ENCODE measurements around the gene TSPAN15.

Gene TSPAN15

DNA sequence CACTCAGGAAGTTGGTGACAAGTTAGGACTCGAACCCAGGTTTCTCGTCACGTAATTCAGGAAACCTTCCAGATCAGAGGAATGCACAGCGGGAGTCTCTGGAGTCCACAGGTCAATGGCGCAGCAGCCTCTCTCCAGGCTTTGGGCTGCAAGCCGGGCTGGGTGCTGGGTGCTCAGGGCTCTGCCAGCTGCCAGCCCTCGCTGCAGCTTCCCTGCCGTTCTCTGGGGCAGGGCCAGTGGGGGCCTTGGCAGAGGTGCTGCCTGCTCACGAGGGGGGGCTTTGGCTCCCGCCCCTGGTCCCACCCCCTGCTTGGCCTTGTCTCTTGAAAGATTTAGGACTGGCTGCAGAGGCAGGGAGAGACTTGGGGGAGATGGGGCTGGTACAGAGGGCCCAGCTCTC, 34.6 kb upstream of the TSPAN15 start, which contains the start of gene TACR2:
Gene TACR2, minus strand, starts transcription at position 224 of the 400 bp plus-strand sequence. CDS start 595 bp downstream, outside the sequence.
- FAIRE-seq (no peak), DNase-seq (ENCODE audit: insufficient read length, low spot score) (no peak)

DNA sequence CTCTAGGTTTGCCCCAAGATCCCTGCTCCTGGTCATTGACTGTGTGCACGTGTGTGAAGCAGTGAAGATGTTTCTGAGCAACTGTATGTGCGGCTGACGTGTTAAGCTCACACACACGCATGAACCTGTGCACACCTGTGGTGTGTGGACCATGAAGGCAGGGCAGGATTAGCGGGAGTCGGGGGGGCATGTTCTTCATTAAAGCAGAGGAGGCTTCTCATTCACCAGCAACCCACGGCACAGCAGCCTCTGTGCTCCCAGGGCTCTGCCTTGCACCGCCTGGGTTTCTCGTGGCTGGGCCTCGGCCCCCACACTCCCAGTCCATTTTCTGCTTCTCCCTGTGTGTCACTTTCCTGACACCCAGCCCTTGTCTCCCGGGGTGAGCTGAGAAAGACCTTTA, 33.7 kb upstream of the TSPAN15 start:
- no peak for FAIRE-seq

DNA sequence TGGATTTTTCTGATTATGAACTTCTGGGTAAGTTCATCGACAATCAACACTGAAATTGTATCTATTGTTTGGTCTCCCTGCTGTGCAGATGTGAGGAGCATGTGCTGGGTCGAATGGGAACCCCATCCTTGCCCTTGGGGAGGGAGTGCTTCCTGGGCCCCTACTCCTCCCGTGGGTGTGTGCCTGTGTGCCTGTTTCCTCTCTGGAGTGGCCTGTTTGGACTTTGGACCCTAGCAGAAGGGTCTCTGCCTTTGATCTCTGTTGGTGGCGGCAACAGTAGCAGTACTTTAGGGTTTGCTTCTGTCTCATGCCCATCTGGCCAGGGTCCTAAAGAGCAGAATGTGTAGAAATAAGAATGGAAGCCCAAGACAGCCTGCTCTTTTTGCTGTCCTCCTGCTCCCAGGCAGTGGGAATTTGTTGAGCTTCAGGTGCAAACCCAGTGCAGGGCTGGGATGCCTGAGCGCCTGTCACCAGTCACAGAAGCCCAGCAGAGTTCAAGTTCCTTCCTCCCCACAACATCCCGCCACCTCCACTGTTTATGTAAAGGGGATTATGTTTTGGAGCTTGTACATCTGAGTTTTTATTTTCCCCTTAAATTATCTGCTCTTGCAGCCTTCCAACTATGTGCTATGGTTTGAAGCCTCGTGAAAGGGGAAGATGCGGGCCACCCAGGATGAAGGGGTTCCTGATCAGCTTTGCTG, 33.1 kb upstream of the TSPAN15 start:
- no peak for FAIRE-seq
- DNase-seq (ENCODE audit: insufficient read length, low spot score), result no peak

More for the DNA sequence above, 33.7 kb upstream of the TSPAN15 start:
- DNase-seq (ENCODE audit: insufficient read length, low spot score), result no peak

DNA sequence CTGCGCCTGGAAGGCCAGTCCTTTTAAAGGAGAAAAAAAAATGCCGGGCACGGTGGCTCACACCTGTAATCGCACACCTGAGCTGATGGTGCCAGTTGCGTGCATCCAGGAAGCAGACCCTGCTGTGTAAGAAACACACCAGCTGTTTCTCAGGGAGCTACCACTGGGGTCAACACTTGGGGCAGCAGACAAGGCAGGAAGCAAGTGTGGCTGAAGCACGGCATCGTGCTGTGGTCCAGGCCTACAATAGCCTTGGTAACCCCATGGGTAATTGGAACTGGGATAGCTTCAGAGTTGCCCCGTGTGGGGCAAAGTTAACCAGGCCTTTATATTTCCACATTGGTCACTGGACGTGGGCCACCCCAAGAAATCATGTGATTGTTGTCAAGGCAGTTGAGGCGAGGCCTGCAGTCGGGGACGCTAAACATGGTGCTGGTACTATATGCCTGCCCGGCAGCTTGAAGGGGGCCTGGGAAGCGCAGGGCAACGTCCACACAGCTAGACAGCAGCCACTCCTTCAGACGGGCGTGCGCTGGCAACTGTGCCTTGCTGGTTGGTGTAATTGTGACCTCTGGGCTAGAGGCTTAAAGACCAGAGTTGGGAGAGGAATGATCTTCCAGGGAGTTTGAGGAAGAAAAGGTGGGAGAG, 32.0 kb upstream of the TSPAN15 start:
- DNase-seq (ENCODE audit: insufficient read length, low spot score) (no peak), FAIRE-seq (no peak)

DNA sequence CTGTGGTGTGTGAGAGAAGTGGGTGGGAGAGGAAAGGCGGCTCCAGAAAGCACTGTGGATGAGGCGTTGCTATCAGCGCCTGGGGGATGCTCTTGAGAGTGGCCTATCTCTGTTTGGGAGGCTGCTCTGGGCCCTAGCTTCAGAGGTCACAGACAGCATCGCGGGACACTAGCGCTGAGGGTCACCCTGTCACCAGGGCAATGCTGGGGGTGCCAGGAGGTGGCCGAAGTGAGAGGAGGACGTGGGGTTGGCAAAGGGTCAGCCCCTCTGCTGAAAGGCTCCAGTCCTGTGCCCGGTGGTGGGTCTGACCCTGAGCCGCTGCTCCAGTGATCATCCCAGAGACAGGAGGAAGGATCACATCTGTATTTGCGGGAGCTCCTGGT, 31.5 kb upstream of the TSPAN15 start:
- no peak for FAIRE-seq
- DNase-seq (ENCODE audit: insufficient read length, low spot score), result no peak

DNA sequence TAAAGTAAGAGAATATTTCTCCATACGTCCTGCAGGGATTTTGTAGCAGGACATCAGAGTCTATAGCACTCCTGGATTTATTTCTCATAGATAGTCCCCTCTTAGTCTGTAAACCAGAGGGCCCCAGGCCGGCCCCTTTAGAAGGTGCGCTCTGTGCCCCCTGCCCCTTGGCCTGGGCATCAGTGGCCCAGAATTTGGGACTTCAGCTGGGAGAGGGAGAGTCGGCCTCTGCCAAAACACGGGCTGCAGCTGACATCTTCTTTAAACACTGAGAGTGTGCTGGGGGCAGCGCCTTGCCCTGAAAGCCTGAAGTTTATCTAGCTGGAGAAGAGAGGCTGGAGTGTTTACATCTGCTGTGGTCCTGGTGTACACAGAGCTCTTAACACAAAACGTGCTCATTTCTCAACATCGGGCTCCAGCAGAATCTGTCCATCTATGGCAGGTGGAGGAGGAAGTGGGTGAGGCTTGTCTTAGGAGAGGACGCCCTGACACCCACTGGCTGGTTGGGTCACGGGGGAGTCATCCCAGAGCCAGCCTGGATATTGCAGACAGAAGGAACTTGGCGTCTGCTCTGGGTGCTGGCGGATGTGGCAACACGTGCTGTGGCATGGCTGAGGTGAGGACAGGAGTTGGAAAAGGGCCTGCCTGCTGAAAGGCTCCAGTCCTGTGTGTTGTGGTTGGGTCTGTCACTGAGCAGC, 29.5 kb upstream of the TSPAN15 start:
- FAIRE-seq (no peak), DNase-seq (ENCODE audit: insufficient read length, low spot score) (no peak)

DNA sequence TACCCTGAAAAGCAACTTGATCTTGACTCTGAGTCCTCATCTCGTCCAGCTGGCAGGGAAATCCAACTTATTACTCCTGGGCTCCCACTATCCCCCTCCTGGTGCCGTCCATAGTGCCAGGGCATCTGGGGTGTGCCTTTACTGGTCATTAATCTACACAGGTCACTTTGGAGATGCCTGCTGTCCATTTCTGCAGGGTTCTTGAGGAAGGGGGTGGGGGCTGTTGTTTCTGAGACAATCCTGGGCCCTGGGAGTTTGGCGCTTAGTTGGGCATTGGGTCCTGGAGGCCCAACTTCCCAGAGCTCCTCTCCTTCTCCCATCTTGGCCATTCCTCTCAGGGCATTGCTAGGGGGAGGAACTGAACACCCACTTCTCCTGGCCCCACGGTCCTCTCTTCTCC, 28.6 kb upstream of the TSPAN15 start:
- FAIRE-seq (no peak), DNase-seq (ENCODE audit: insufficient read length, low spot score) (no peak)

DNA sequence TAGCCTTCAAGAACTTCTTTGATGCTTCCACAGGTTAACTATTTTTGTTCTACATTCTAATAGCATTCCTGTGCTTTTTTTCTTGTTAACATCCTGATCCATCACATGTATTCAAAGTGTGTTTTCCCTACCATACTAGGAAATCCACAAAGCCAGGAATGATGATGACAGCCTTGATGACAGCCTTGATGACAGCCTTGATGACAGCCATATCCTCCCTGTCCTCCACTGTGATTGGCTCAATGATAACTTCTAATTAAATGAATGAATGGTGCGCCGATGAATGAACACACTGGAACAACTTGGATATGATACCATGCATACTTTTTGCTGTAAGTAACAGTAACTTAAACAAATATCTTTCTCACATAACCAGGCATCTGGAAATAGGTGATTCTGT, 26.2 kb upstream of the TSPAN15 start:
- no peak for DNase-seq (ENCODE audit: insufficient read length, low spot score)
- FAIRE-seq, result no peak

DNA sequence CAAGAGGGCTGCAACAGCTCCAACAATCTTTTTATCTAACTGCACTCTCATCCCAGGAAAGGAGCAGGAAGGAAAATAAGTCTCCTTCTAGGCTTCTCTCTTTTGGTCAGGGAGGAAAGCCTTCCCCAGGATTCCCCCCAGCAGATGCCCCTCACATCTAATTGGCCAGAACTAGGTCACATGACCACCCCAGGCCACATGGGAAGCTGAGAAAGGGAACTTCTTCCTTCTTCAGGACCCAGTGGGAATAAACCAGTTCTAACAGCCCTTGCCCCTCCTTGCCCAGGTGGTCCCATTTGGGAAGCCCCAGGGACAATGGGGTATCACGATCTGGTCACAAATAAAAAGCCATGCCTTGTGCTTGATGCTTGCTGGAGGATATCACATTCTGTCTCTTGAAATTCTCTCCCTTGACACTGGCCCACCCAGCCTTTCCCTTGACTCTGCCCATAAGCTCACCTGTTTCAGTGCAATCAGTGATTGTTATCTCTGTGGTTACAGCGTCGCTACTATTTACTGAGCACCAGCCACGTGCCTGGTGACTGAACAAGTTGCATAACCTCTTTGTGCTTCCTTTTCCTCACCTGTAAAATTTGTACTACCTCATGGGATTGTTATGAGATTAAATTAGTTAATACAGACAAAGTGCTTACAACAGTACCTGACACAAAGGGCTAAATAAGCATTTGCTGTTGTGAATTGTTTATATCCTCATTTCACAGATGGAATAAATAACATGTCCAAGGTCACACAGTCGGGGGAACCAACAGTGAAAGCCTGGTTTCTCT, 25.6 kb upstream of the TSPAN15 start:
- FAIRE-seq (no peak), DNase-seq (ENCODE audit: insufficient read length, low spot score) (no peak)

DNA sequence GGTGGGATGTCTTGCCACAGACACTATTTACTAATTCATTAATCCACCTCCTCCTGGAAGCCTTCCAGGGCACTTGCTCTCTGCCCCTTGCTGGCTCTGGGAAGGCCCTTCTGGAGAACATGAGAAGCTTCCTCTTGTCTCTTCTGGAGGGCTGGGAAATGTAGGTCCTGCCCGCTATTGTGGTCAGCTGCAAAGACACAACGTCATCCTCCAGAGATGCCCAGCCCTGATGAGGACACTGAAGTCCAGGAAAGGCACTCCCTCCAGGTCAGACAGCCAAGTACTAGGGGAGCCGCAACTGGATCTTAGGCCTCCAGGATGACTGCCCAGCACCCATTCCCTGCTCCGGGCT, 24.9 kb upstream of the TSPAN15 start:
- DNase-seq (ENCODE audit: insufficient read length, low spot score), result no peak
- FAIRE-seq, result no peak

DNA sequence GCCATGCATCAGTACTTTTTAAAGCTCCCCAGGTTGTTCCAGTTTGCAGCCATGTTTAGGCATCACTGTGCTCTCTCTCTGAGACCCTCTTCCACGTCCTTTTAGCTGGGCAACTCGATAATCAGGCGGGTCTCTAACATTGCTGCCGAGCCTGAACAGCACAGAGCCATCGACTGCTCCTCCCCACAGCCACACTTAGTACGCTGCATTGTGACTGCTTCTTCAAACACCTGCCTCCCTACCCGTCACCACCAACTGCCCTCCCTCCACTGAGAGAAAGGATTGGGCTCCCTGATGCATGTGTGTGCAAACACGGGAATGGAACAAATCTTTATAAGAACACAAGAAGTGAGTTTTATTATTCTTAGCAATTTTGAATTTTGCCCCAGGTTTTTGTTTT, 23.1 kb upstream of the TSPAN15 start:
- FAIRE-seq (no peak), DNase-seq (ENCODE audit: insufficient read length, low spot score) (no peak)

DNA sequence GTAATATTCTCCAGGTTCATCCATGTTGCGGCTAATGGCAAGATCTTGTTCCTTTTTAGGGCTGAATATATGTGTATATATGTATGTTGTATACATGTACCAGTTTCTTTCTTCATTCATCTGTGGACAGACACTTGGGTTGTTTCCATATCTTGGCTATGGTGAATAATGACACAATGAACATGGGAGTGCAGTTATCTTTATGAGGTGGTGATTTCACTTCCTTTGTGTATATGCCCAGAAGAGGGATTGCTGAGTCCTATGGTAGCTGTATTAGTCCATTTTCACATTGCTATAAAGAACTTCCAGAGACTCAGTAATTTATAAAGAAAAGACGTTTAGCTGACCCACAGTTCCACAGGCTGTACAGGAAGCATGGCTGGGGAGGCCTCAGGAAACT, 17.1 kb upstream of the TSPAN15 start:
- DNase-seq (ENCODE audit: insufficient read length, low spot score), result no peak
- no peak for FAIRE-seq

DNA sequence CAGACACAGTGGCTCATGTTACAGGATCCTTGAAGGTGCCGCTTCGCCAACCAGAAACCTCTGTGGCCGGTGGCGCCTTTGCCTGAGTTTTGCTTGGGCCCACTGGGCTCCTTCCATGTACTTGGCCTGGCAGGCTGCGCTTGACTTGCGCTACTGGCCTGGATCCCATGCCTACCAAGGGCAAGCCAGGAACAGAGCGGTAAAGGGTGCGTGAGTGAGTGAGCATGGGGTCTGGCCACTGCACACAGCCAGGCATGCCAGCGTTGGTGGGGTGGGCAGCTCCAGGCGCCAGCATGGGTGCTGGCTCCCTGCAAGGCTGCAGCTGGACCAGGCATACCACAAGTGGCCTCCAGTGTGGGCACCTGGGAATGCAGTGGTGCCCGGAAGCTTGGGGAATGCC, 16.3 kb upstream of the TSPAN15 start:
- FAIRE-seq (no peak), DNase-seq (ENCODE audit: insufficient read length, low spot score) (no peak)

DNA sequence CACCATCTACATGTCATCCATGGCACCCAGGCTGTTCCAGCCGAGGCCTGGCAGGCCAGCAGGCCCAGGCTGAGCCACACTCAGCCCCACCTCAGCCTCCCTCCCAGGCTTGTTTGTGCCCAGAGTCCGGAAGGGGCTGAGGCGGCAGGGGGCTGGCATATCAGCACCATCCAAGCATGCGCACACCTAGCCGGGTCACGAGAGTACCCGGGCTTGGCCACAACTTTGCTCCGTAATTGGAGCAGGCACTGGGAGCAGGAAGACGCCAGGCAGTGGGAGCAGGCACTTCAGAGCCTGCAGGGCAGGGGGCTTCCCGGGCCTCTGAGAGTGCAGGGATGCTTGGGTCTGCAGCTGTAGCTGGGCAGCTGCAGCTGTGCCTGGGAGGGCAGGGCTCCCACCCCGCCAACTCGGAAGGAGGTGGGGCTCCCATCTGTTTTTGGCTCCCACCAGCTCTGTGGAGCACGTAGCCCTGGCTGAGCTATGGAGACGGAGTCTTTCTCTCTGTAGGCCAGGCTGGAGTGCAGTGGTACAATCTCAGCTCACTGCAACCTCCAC, 15.2 kb upstream of the TSPAN15 start:
- DNase-seq (ENCODE audit: insufficient read length, low spot score) (no peak), FAIRE-seq (no peak)

DNA sequence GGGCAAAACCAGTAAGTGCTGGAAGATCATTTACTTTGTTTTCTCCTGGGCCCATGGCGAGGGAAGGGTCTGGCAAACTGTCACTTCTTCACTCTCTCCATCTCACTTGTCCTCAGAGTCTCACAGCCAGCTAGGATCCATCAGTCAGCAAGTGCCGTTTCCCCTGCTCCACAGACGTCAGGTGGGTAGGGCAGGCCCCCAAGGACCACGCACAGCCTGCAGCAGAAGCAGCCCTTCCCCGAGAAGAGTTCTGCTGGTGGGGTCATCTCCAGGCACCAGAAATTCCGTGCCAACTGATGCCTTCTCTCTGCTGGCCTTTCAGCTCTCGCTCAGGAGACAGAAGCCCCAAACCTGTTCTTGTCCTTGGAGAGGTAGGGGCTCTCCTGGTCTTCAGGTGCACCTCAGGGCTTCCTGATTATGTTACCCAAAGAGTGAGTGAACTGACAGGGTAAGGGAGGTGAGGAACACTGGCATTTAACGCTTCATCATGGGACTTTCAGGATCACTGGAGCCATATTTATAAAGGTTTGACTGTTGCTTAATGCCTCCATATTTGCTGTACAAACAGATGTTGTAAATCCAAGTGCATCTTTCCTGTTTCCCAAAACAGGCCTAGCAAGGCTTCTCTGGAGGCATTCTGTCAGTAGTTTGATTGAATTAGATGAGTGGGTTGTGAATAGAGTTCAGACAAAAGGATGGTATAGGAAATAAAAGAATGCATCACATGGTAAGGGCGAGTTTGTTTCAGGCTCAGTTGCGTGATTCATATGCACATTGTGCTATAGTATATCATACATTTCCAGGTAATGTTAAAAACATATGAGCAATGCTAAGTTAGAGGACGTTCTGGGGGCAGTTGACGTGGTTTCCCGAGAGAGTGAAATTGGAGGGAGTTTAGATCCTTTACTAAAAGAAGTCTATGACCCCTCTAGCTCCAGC, 13.7 kb upstream of the TSPAN15 start:
- DNase-seq (ENCODE audit: insufficient read length, low spot score) (no peak), FAIRE-seq (no peak)

DNA sequence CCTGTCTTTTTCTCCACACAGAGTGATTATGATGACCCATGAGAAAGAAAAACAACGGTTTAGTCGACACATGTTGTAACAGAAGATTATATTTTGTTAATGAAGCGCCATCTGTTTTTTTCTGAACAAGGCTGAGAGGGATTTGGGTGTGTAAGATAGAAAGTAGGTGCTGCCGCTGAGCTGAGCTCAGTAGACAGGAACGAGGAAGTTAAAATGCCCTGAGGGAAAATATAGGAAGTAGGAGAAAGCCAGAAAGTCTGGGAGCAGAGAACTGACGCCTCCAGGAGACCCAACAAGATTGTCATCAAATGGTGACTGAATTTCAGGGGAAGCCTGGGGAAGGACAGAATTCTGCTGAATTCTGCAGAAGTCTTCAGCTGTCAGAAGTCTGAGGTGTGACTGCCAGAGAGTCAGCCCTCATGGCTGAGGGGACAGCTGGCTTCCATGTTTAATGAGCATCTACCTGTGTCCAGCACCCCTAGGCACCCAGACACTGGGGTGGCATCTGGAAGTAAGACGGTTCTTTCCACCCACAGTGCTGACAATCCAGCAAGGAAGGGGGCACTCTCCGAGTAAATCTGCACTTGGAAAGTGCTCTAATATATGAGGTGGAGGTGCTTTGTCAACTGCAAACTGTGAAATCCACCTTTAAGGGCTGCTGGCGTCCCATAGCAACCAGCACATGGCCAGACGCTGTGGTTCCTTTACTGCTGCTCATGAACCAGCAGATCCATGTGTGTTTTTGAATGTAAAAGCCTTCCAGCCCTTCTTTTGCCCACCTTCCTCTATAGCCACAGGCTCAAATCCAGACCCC, 12.5 kb upstream of the TSPAN15 start:
- no peak for FAIRE-seq

DNA sequence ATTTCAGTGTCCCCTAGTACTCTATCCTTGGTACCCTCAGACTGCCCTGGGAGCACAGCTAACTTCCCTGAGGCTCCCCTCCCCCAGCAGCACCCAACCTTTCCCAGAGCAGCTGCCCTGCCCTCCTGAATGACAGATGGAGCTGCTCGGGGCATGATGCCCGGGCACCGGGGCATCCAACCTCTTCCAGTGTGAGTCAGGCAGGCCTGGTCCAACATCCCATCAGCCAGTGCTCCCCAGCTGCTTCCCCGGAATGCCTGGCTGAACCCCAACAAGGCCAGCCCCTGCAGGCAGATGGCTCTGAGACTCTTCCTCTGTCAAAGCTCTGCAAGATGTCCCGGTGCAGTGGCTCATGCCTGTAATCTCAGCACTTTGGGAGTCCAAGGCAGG, 11.9 kb upstream of the TSPAN15 start:
- DNase-seq (ENCODE audit: insufficient read length, low spot score) (no peak), FAIRE-seq (no peak)

More for the DNA sequence above, 12.5 kb upstream of the TSPAN15 start:
- DNase-seq (ENCODE audit: insufficient read length, low spot score), result no peak

DNA sequence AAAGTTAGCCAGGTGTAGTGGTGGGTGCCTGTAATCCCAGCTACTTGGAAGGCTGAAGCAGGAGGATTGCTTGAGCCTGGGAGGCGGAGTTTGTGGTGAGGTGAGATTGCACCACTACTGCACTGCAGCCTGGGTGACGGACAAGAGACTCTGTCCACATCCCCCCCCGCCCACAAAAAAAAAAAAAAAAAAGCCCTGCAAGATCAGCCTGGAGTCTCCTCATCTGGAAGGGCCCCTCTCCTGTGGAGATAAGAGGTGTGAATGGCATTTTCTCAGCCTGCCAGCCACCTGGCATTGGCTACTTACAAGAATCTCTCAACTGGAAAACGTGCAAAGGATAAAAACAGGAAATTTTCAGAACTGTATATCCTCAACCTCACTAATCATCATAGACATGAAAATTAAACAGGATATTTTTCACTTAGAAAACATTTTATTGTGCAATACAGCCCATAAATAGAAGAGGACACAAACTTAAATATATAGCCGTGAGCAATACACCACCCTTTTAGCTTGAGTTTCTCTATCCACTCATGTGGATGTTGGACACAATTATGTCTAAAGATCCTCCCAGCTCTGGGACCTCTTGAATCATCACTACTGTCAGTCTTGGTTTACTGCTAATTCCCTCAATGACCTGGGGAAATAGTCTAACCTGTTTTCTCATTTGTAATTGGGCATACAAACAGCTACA, 11.3 kb upstream of the TSPAN15 start:
- no peak for FAIRE-seq
- no peak for DNase-seq (ENCODE audit: insufficient read length, low spot score)
